Adrenal gland (tissue), 5 donors: Measurements from ENCODE around the gene CXCL12.

Experiments used
- POLR2A ChIP-seq, 2 donors: fragments of 450-650 bp; IDR thresholded peaks; one replicate each; pipeline ENCODE4 v1.6.1; 2017; ENCODE audit warnings: antibody characterized with exemption in 2 of 2, mild to moderate bottlenecking in 2 of 2, moderate library complexity in 1 of 2
- TF ChIP-seq, protein P1 (sequence below), 6 experiments: fragments of 450-650 bp in 4 of 6; fragments of 200-600 bp in 2 of 6; sonication (generic) in 1 of 6; IDR thresholded peaks; 1 replicate in 5 of 6; 2 replicates in 1 of 6; pipeline versions ENCODE4 v1.5.1 to v1.8.0; 2016 to 2021; ENCODE audit warnings: antibody characterized with exemption in 6 of 6, mild to moderate bottlenecking in 2 of 6, moderate library complexity in 1 of 6
- donor health status: DM: no; HTN: no; CAD: no.

DNA sequence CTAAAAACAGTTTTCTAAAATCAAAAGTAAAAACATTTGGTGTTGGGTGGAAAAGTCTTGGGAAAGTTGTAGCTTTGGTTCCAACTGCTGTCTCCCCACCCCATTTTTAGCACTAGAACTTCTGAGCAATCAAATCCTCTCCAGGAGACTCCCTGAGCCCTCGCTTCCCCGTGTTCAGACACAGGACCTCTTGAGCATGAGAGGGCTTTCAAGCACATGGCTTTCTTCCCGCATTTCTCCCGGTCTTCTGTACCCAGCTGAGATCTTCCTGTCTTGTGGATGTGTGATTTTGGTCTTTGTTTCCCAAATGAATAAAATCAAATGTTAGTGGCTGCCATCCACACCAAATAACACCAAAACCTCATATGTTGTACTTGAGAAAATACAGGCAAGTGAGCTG lies 5.0 kb downstream of the CXCL12 start:
- no peak for TF ChIP-seq POLR2A (IDR thresholded peaks at IDR 0.05)
- TF ChIP-seq, protein P1, sequence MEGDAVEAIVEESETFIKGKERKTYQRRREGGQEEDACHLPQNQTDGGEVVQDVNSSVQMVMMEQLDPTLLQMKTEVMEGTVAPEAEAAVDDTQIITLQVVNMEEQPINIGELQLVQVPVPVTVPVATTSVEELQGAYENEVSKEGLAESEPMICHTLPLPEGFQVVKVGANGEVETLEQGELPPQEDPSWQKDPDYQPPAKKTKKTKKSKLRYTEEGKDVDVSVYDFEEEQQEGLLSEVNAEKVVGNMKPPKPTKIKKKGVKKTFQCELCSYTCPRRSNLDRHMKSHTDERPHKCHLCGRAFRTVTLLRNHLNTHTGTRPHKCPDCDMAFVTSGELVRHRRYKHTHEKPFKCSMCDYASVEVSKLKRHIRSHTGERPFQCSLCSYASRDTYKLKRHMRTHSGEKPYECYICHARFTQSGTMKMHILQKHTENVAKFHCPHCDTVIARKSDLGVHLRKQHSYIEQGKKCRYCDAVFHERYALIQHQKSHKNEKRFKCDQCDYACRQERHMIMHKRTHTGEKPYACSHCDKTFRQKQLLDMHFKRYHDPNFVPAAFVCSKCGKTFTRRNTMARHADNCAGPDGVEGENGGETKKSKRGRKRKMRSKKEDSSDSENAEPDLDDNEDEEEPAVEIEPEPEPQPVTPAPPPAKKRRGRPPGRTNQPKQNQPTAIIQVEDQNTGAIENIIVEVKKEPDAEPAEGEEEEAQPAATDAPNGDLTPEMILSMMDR (IDR thresholded peaks at IDR 0.05), result no peak
